CD4-positive, alpha-beta T cell treated with Interleukin-4 for 4 hours (primary cell): ENCODE measurements around the gene EML3.
"Not testable (repeated sequence)": the region's sequence is repeated elsewhere in the genome, so short reads cannot be mapped to it uniquely, and the experiment has no call there.

Experiments used
- DNase-seq: peaks from one replicate; pipeline ENCODE4 v3.0.0-alpha.2; 2020

Gene EML3

GRCh38 chr11:62570903-62571302 is 41.7 kb downstream of the EML3 start:
- DNase-seq: not testable (repeated sequence)

- no peak for DNase-seq
These were observed 43.0 kb downstream of the EML3 start for GRCh38 chr11:62569611-62570010.

DNA sequence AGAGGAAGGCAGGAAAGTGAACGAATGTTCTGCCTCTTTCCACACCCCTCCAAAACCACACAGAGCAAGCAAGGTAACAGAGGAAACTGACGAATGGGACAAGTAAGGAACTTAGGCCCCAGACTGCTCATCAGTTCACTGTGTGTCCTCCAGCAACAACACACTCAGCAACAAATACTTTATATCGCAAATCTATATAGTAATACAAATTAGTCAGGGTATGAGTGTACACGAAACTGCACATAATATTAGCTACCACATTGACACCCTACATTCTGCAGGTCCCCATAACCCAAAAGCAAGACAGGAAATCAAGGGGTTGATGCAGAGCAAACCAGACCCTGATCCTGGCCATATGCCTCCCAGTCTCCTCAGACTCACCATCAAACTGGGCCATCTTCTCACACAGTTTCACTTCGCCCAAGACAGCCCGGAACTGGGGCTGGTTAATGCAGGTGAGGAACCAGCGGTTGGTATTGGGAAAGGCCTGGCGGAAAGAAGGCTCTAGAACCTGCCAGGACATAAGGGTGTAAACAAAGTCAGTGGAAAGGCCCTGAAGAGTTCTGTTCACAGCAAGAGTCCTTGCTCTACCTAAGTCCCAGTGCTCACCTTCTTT is 45.4 kb downstream of the EML3 start:
- DNase-seq: peak; percentile 1

GRCh38 chr11:62566247-62566646 is 46.3 kb downstream of the EML3 start:
- no peak for DNase-seq

DNA sequence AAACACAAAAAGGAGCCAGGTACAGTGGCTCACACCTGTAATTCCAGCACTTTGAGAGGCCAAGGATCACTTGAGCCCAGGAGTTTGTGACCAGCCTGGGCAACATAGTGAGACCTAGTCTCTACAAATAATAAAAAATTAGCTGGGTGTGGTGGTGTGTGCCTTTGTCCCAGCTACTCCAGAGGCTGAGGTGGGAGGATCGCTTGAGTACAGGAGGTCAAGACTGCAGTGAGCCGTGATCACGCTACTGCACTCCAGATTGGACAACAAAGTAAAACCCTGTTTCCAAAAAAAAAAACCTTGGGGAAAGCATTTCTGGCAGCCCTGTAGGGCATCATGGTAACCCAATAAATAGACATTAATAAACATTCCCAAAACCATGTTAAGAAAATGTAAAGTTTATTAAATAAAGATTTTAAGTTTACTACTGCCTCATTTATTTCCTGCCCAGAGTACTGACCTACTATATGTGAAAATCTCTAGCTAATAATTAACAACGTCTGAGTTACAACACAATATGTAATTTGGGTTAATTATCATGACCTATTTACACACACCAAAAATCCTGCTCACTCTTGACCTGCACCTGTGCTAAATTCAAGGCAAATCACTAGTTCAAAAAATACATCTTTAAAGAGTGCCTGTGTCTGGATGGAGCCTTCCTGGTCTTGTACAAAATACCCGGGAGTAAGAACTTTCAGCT is 47.3 kb downstream of the EML3 start:
- DNase-seq: no peak

DNA sequence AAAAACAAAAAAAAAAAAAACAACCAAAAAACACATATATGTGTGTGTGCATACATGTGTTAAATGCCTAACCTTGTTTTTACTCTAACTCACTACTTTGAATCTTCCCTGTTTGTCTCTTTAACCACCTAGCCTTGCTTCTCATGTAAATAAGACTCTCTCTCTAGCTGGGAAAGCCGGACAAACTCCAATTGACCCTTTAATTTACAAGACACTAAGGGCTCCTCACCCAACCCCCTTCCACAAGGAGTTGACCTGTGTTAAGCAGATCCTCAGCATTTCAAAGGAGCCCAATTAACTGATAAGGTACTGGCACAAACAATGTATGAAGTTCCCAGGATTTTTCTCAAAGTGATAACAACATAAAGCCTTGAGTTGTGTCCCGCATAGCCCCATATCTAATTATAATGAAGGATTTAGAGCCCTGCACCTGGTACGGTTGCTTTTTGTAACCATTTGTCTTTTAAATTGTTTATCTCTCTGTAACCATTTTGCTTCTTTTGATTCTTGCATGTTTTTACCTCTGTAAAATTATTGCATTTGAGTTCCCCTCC is 50.8 kb downstream of the EML3 start:
- not testable (repeated sequence) for DNase-seq

GRCh38 chr11:62560566-62561103 is 51.9 kb downstream of the EML3 start:
- DNase-seq: peak; percentile 88

- DNase-seq: not testable (repeated sequence)
These were observed 52.9 kb downstream of the EML3 start for GRCh38 chr11:62559626-62560025.

- DNase-seq: no peak
These were observed 53.4 kb downstream of the EML3 start for GRCh38 chr11:62559204-62559603.

GRCh38 chr11:62558669-62559068 is 53.9 kb downstream of the EML3 start:
- DNase-seq: no peak

DNA sequence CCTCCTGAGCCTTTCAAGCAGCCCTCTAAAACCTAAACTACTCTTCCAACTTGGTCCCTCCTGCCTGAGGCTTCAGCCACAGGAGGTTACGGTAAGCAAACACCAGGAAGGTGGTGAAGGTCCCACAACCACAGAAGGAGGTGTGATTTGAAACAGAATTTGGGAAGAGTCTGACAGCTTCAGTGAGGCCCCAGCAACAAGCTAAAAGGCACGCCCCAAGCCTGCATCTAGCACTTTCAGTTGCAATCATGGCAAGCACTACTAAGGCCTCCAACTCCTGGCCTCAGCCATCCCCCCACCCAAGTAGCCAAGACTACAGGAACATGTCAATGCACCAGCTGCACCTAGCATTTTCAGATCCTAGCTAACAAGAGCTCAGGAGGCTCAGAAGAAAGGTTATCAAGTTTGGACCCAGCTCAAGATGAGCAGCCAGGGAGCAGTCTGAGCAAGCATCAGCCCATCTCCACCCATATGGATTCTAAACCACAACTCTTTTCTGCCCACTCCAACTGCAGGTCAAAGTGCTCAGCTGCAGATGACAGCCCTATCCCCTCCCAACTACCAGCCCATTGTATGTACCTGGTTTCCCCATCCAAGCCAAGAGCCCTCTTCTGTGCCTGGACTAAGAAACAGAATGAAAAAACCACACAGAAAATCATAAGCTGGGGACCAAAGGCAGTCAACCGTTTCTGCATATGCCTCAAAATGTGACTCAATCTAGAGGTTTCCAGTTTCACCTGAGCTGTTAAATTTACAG is 55.5 kb downstream of the EML3 start:
- peak; percentile 78 for DNase-seq

DNA sequence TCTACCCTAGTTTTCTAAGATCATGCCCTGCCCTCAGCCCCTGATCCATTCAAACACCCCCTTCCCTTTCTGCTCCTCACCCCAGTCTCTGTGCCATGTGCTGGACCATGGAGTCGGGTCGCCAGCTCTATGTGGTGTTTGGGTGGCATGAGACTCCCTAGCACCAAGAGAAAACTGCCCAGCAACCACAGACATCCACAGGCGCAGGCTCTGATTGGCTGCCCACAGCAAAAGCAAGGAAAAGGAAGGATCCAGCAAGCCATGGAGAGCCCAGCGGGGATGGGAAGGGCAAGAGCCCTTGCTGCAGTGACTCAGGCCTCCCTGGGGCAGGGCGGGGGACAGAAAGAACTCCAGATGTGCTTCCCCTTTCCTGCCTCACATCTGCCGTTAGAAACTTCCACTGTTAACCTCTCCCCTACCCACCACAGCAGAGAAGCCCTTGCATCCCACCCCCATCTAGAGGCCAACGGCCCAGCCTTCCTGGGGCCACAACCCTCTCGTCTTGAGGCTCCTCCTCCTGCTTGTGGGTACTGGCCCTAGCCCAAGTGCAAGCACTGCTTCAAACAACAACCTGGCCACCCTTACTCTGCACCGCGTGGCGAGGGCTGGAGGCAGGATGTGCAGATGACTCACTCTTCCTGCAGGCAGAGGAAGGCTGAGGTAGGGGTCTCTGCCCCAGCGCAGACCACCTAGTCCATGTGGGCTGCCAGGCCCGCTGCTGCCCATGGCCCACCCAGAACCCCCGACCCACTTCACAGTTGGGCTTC is 56.3 kb downstream of the EML3 start:
- peak; percentile 94 for DNase-seq

GRCh38 chr11:62555464-62556107 is 57.0 kb downstream of the EML3 start:
- DNase-seq: peak; percentile 95

DNA sequence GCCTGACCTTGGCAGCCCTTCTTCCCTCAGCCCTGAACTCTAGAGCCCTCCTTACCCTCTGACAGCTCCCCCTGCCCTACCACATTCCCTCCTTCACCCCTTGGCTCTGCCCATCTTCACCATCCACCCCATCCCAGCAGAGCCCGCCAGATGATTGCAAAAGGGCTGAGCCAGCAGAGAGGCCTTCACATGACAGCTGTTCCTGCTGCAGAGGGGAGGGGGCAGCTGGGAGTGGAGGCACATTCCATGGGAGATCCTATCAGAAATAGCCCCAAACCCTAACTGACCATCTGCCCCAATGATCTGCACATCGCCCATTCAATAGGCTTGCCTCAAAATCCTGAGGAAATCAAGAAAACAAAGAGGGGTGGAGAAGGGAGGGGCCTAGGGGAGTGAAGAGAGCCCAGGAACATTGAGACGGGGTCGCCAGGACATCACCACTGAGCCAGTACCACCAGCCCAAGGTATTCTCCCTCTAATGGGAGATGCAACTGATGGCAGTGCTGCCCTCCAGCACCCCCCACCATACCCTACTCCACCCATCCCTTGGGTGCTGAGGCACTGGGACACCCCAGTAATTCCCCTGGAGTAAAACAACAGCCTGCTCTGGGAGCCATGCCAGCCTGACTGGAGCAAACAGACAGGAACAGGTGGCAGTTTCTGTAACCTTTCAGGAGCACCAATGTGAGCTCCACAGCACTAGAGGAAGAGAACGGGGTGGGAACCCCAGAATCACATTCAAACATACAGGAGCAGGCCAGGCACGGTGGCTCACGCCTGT is 58.0 kb downstream of the EML3 start:
- no peak for DNase-seq

GRCh38 chr11:62553839-62554361 is 58.7 kb downstream of the EML3 start:
- no peak for DNase-seq

DNA sequence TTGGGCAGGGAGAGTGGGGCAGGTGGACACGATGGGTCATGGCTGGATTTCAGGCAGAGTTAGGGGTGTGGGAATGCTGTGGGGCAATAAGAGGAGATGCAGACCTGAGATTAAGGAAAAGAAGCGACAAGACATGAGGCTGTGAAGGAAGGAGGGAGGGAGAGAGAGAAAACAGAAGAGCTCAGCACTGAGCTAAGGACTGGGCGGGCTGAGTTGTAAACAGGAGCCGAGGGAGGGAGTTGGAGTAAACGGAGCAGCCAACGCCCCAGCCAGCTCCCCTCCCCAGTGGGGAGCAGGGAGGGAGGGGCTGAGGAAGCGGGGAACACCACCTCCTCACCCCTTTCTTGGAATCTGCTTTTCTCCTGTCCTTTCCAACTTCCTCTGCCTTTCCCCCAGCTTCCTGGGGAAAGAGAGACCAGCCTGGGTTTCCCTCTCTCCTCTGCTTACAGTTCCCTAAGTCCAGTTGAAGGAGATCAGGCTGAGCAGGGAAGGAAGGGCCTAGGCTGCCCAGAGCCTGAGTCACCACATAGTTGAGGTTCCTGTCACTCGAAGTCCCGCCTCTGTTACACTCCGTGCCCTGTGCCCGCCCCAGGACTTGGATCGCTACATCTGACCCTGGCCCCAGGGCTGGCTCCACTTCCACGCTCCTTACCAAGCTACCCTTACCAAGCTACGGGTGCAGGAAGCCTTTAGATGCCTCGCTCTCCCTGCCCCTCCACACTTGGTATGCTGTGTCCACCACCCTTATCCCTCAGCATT is 59.3 kb downstream of the EML3 start:
- DNase-seq: peak; percentile 90

DNA sequence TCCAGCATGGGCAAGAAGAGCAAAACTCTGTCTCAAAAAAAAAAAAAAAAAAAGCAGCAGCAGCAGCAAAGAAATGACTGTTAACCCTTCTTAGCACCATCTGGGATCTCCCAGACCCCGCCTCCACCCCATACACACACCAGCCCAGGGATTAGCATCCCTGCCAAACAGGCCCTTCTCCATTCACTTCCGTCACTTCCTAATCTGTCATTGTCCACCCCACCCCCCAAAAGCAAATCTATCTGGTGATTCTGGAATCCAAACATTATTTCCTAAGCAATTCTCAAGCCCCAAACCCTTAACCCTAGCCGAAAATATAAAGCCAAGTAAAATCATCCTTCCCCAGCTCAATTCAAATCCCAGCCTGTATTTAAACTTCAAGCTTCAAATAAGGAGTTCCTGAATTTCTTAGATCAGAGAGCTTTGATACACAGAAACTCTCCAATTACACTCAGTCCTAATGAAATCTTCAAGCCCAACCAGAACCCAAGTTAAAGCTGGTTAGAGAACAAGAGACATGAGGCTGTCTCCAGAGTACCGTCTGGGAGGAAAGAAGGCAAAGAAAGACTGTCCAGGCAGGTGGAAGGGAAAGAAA is 60.0 kb downstream of the EML3 start:
- DNase-seq: no peak
